K562 (cell line): ENCODE measurements around the gene STAT4. TPM values are rescaled to one million over a fixed set of nuclear protein-coding genes. Genes with fewer than 3 reads are reported as not detected.

Experiments used
- ATAC-seq: fragments of 200-7000 bp; cut with Tn5 transposase; 3 replicates; pipeline ENCODE4 v1.9.1; 2020; ENCODE audit warnings: moderate library complexity
- BruUV-seq: library from RNA; stranded (reverse); fragments of 400-500 nt; replicated peaks from 2 replicates; lab custom pipeline; 2021; lab: Mats Ljungman, UMichigan
- CTCF ChIA-PET: fragments of 300-600 bp; formaldehyde crosslinking; extraction: SDS; loops from one replicate; lab custom pipeline; 2021; ENCODE audit warnings: low intra/inter-chr PET ratio; lab: Yijun Ruan, JAX
- POLR2A ChIA-PET: fragments of 300-600, 350-650 bp; sonication (Branson Sonifier 250); formaldehyde crosslinking; extraction: SDS; loops from one replicate; lab custom pipeline; 2021; ENCODE audit warnings: antibody characterized with exemption, inconsistent platforms; lab: Yijun Ruan, JAX
- DNase-seq, 4 experiments: peaks; one replicate each; pipeline versions ENCODE4 v3.0.0 to v3.0.0-alpha.2; 2011 to 2018; ENCODE audit warnings: low spot score in 3 of 4, mixed read lengths in 3 of 4; ENCODE audit errors: extremely low read depth in 1 of 4
- FAIRE-seq: peaks from 2 replicates; lab custom pipeline; 2011; peaks lifted over from hg19 to GRCh38; lab: Jason Lieb, UNC
- H2AFZ ChIP-seq: 2 replicates; pipeline ENCODE4 v1.6.0; 2011; ENCODE audit warnings: low read depth, low read length, control low read depth, inconsistent platforms
- H3K27ac ChIP-seq: fragments of 200-600 bp; 3 replicates; pipeline ENCODE4 v1.8.0; 2011; ENCODE audit warnings: low read depth, mild to moderate bottlenecking, control low read depth, inconsistent platforms, low read length, moderate library complexity, mixed read lengths; ENCODE audit errors: extremely low read depth
- H3K27me3 ChIP-seq, 2 experiments: fragments of 300-600 bp in 1 of 2; 2 replicates in 1 of 2; 3 replicates in 1 of 2; pipeline versions ENCODE4 v1.6.0 to v1.8.0; 2011; ENCODE audit warnings: inconsistent platforms in 2 of 2, low read length in 2 of 2, mild to moderate bottlenecking in 1 of 2, mixed read lengths in 1 of 2, moderate library complexity in 1 of 2; ENCODE audit not compliant: control insufficient read depth in 2 of 2, insufficient read depth in 2 of 2
- H3K36me3 ChIP-seq: fragments of 300-600 bp; 3 replicates; pipeline ENCODE4 v1.8.0; 2011; ENCODE audit warnings: mild to moderate bottlenecking, low read length, inconsistent platforms; ENCODE audit not compliant: control insufficient read depth, insufficient read depth
- H3K4me1 ChIP-seq, 2 experiments: fragments of 200-600 bp in 1 of 2; replicated peaks in 1 of 2; 2 replicates in 1 of 2; 3 replicates in 1 of 2; pipeline versions ENCODE4 v1.5.1 to v1.8.0; 2011; ENCODE audit warnings: inconsistent platforms in 2 of 2, low read length in 2 of 2, mild to moderate bottlenecking in 1 of 2, mixed read lengths in 1 of 2, moderate library complexity in 1 of 2; ENCODE audit not compliant: control insufficient read depth in 2 of 2, insufficient read depth in 2 of 2
- H3K4me2 ChIP-seq: 2 replicates; pipeline ENCODE4 v1.6.1; 2011; ENCODE audit warnings: low read length, control low read depth, inconsistent platforms, mixed read lengths; ENCODE audit not compliant: insufficient read depth
- H3K4me3 ChIP-seq: fragments of 200-600 bp; sonication (generic), shearing (Covaris generic); 2 replicates; pipeline ENCODE4 v1.5.1; 2016; ENCODE audit warnings: control low read depth, inconsistent platforms
- H3K79me2 ChIP-seq: fragments of 200-600 bp; 3 replicates; pipeline ENCODE4 v1.8.0; 2011; ENCODE audit warnings: low read length, inconsistent platforms; ENCODE audit not compliant: control insufficient read depth, insufficient read depth
- H3K9ac ChIP-seq, 2 experiments: 2 replicates each; pipeline versions ENCODE4 v1.6.0 to v1.6.1; 2011; ENCODE audit warnings: low read depth in 2 of 2, low read length in 2 of 2, control low read depth in 1 of 2, inconsistent platforms in 1 of 2, mild to moderate bottlenecking in 1 of 2, mixed read lengths in 1 of 2; ENCODE audit not compliant: insufficient read depth in 1 of 2
- H3K9me1 ChIP-seq: one replicate; pipeline ENCODE4 v1.6.0; 2011; ENCODE audit warnings: inconsistent platforms, mild to moderate bottlenecking, low read length, moderate library complexity; ENCODE audit not compliant: control insufficient read depth, insufficient read depth
- H3K9me3 ChIP-seq: replicated peaks from 2 replicates; pipeline ENCODE4 v1.5.1; 2011; ENCODE audit warnings: low read depth, low read length, inconsistent platforms; ENCODE audit not compliant: control insufficient read depth, insufficient read depth
- H4K20me1 ChIP-seq: replicated peaks from 2 replicates; pipeline ENCODE4 v1.6.1; 2011; ENCODE audit warnings: low read length, inconsistent platforms, mixed read lengths; ENCODE audit not compliant: control insufficient read depth, insufficient read depth
- ASH1L ChIP-seq: fragments of 450-650 bp; IDR thresholded peaks from 2 replicates; pipeline ENCODE4 v1.6.1; 2018; ENCODE audit warnings: borderline replicate concordance, mild to moderate bottlenecking, low read depth; ENCODE audit not compliant: partially characterized antibody
- DEAF1 ChIP-seq: fragments of 450-650 bp; formaldehyde crosslinking; IDR thresholded peaks from 2 replicates; pipeline ENCODE4 v1.4.0; 2020; ENCODE audit warnings: mild to moderate bottlenecking, moderate library complexity
- FOXM1 ChIP-seq, 2 experiments: fragments of 450-650 bp in 1 of 2; sonication (generic) in 1 of 2; formaldehyde crosslinking in 1 of 2; IDR thresholded peaks; 2 replicates each; pipeline versions ENCODE4 v1.6.1 to v1.9.0; 2017 to 2022; ENCODE audit warnings: low read depth in 2 of 2, mild to moderate bottlenecking in 2 of 2, missing genetic modification reagents in 1 of 2, moderate library complexity in 1 of 2
- IFI16 ChIP-seq: fragments of 250-450 bp; sonication (Bioruptor Pico); IDR thresholded peaks from 2 replicates; pipeline ENCODE4 v2.1.2; 2022; ENCODE audit warnings: mild to moderate bottlenecking, inconsistent platforms
- KLF1 ChIP-seq: fragments of 450-650 bp; IDR thresholded peaks from 2 replicates; pipeline ENCODE4 v1.6.1; 2016; ENCODE audit warnings: missing genetic modification characterization, missing compliant biosample characterization
- PRDM10 ChIP-seq: fragments of 450-650 bp; IDR thresholded peaks from 2 replicates; pipeline ENCODE4 v1.6.1; 2018; ENCODE audit not compliant: partially characterized antibody
- RFX1 ChIP-seq: fragments of 450-650 bp; IDR thresholded peaks from 2 replicates; pipeline ENCODE4 v1.6.1; 2016; ENCODE audit warnings: mild to moderate bottlenecking, moderate library complexity
- SRSF3 ChIP-seq: fragments of 200-400 bp; formaldehyde crosslinking; IDR thresholded peaks from 2 replicates; pipeline ENCODE4 v1.6.1; 2016; ENCODE audit warnings: mild to moderate bottlenecking, low read length, moderate library complexity; ENCODE audit not compliant: insufficient read depth
- TCF7 ChIP-seq: sonication (generic); IDR thresholded peaks from 2 replicates; pipeline ENCODE4 v1.6.1; 2016; ENCODE audit warnings: antibody characterized with exemption, borderline replicate concordance
- THRAP3 ChIP-seq: fragments of 450-650 bp; IDR thresholded peaks from 2 replicates; pipeline ENCODE4 v1.6.1; 2016; ENCODE audit warnings: mild to moderate bottlenecking, inconsistent platforms, borderline replicate concordance
- XRCC3 ChIP-seq: fragments of 450-650 bp; IDR thresholded peaks from 2 replicates; pipeline ENCODE4 v1.6.1; 2017; ENCODE audit warnings: mild to moderate bottlenecking, moderate library complexity
- ZNF280A ChIP-seq: fragments of 450-650 bp; IDR thresholded peaks from 2 replicates; pipeline ENCODE4 v1.6.1; 2018; ENCODE audit warnings: mild to moderate bottlenecking, low read depth; ENCODE audit not compliant: partially characterized antibody
- ZNF384 ChIP-seq: IDR thresholded peaks from 2 replicates; pipeline ENCODE4 v1.6.1; 2012; ENCODE audit warnings: low read depth, low read length, improper control_type of control experiment
- WGBS: fragments of 100-300 bp; shearing (Covaris generic); methylation state at CpG from one replicate; pipeline ENCODE4 v1.1.6; 2016; ENCODE audit warnings: low coverage, mixed read lengths; ENCODE audit not compliant: insufficient coverage; ENCODE audit errors: missing lambda C conversion rate; 5-methylcytosine and 5-hydroxymethylcytosine counted together
- in situ Hi-C: fragments of 300-500 bp; cut with MboI; formaldehyde crosslinking; loops from 4 replicates; pipeline ENCODE4 v1.15.0; 2018; ENCODE audit warnings: inconsistent platforms, mixed read lengths
- intact Hi-C: fragments of 100-400 bp; cut with micrococcal nuclease; formaldehyde crosslinking; loops from 2 replicates; pipeline ENCODE4 v1.14.2; 2022
- polyA plus RNA-seq, 8 experiments: library from polyadenylated mRNA; depleted of rRNA in 4 of 8; stranded (reverse) in 5 of 8; unstranded in 3 of 8; fragments of >200 nt; fragmentation: Nextera tagmentation in 2 of 8; fragmentation: Illumina TruSeq in 1 of 8; extraction: Ambion mirVana in 2 of 8; extraction: Trizol in 1 of 8; gene quantifications; 2 replicates each; pipeline versions ENCODE4 v1.2.1 to v1.2.3, GENCODE V29; 2011 to 2014; ENCODE audit warnings: inconsistent platforms in 1 of 8, missing spikeins in 1 of 8
- total RNA-seq, 7 experiments: library from RNA; depleted of rRNA in 6 of 7; stranded (reverse); fragments of >200 nt in 6 of 7; fragmentation: Illumina TruSeq in 2 of 7; extraction: Trizol in 2 of 7; gene quantifications; 2 replicates each; pipeline versions ENCODE4 v1.2.1 to v1.2.3, GENCODE V29; 2011 to 2021; ENCODE audit warnings: low replicate concordance in 1 of 7

Gene STAT4
- total and polyA plus RNA-seq, 9 of the 15 experiments (the other 6 are each of a cell fraction or from before 2014, with no cell fraction given) = 0.01 to 0.06 (median 0.03) TPM; not detected in 6

- no peak for TF ChIP-seq PRDM10
- TF ChIP-seq, all 486 proteins: peak for 0
Observed at GRCh38 chr2:191122638-191123294, 28.0 kb downstream of the STAT4 start (continued).

- Histone ChIP-seq H3K79me2 (no peaks in the 10 kb centered on the region), H3K9ac (no peak overlapping the region), H4K20me1 (no peaks in the 10 kb centered on the region), H3K4me3 (no peak overlapping the region), H3K36me3 (no peaks in the 10 kb centered on the region), H3K4me1 (no peaks in the 10 kb centered on the region), H3K9me3 (no peaks in the 10 kb centered on the region), H3K27me3 (0 out of 5 replicates have a peak, but pooled peaks cover 0 to 4% of the 10 kb centered on the region in 2 experiments), H3K9me1 (no peaks in the 10 kb centered on the region), H3K4me2 (no peak overlapping the region), H2AFZ (no peak overlapping the region), H3K27ac (no peak overlapping the region)
- POLR2A ChIA-PET = no interaction called here
- no peak for DNase-seq
- BruUV-seq = no TSS peak
- CTCF ChIA-PET = no interaction called here
- 0% methylated on average over 2 of the region's 3 CpGs for WGBS
- in situ Hi-C loops = no loop called here
- intact Hi-C loops = no loop called here
- no peak for FAIRE-seq
- ATAC-seq = no peak
- TF ChIP-seq RFX1 (no peak), ZNF384 (no peak), SRSF3 (no peak), ZNF280A (no peak), XRCC3 (no peak), FOXM1 (IDR thresholded peaks at IDR 0.05; ENCODE audit: low read depth) (no peak), FOXM1 (CRISPR knock-in tag; IDR thresholded peaks at IDR 0.05; ENCODE audit: low read depth) (no peak), TCF7 (no peak), ASH1L (no peak), DEAF1 (CRISPR knock-in tag) (no peak), IFI16 (CRISPR knock-in tag) (no peak), KLF1 (no peak), THRAP3 (no peak)
Observed at GRCh38 chr2:191117341-191117740, 33.5 kb downstream of the STAT4 start.
